Measurements from ENCODE around the gene NTN1. TPM values are rescaled to one million over a fixed set of nuclear protein-coding genes. Genes with fewer than 3 reads are reported as not detected.

NTN1 gene
- polyA plus RNA-seq, 1 donor from 2014 or later, result 16.2 TPM

- no peaks in the 10 kb centered on the region for H3F3A ChIP-seq (ENCODE audit: insufficient read depth, low read length, poor library complexity, severe bottlenecking)
- no peaks in the 10 kb centered on the region for H3K9me3 ChIP-seq (ENCODE audit: low read length)
- H4K20me1 ChIP-seq (ENCODE audit: insufficient read depth), result no peaks in the 10 kb centered on the region
- no peak overlapping the region for H3K4me3 ChIP-seq (ENCODE audit: low read length)
- no peaks in the 10 kb centered on the region for H3K79me2 ChIP-seq (replicated peaks; ENCODE audit: insufficient read depth, low read length)
- no peaks in the 10 kb centered on the region for H3K9me2 ChIP-seq (ENCODE audit: insufficient read depth, low read length)
- H3K36me3 ChIP-seq (ENCODE audit: insufficient read depth, low read length), result no peaks in the 10 kb centered on the region
- no peak overlapping the region for H3K9ac ChIP-seq (ENCODE audit: low read length)
- H3K27ac ChIP-seq (ENCODE audit: low read length), result no peak overlapping the region
- TF ChIP-seq RAD21 (conservative IDR thresholded peaks at IDR 0.05) (no peak), POLR2AphosphoS5 (IDR thresholded peaks at IDR 0.05) (no peak), REST (IDR thresholded peaks at IDR 0.05; ENCODE audit: borderline replicate concordance) (no peak), EZH2 (IDR thresholded peaks at IDR 0.05; ENCODE audit: borderline replicate concordance, insufficient read depth, low read length, poor library complexity, severe bottlenecking) (no peak), CTCF (IDR thresholded peaks at IDR 0.05; ENCODE audit: poor library complexity, severe bottlenecking) (no peak), SMC3 (conservative IDR thresholded peaks at IDR 0.05; ENCODE audit: poor library complexity) (no peak), TAF1 (IDR thresholded peaks at IDR 0.05; ENCODE audit: low read depth) (no peak), MXI1 (conservative IDR thresholded peaks at IDR 0.05; ENCODE audit: poor library complexity, severe bottlenecking) (no peak), EP300 (conservative IDR thresholded peaks at IDR 0.05; ENCODE audit: poor library complexity, severe bottlenecking) (no peak)
- no peaks in the 10 kb centered on the region for H3K27me3 ChIP-seq (ENCODE audit: insufficient read depth, low read depth, low read length)
- no peak overlapping the region for H3K4me2 ChIP-seq (ENCODE audit: low read length)
- no peak overlapping the region for H2AFZ ChIP-seq (ENCODE audit: low read depth, low read length)
Measured at GRCh38 chr17:9175700-9176467, 154.6 kb downstream of the NTN1 start.

- no peak overlapping the region for H2AFZ ChIP-seq (ENCODE audit: low read depth, low read length)
- no peaks in the 10 kb centered on the region for H3K79me2 ChIP-seq (replicated peaks; ENCODE audit: insufficient read depth, low read length)
- H4K20me1 ChIP-seq (ENCODE audit: insufficient read depth), result no peaks in the 10 kb centered on the region
- no peaks in the 10 kb centered on the region for H3K9me3 ChIP-seq (ENCODE audit: low read length)
- H3K9ac ChIP-seq (ENCODE audit: low read length), result no peak overlapping the region
- H3K4me3 ChIP-seq (ENCODE audit: low read length), result no peak overlapping the region
- no peaks in the 10 kb centered on the region for H3K27me3 ChIP-seq (ENCODE audit: insufficient read depth, low read depth, low read length)
- no peak overlapping the region for H3K27ac ChIP-seq (ENCODE audit: low read length)
- no peaks in the 10 kb centered on the region for H3K36me3 ChIP-seq (ENCODE audit: insufficient read depth, low read length)
- H3K9me2 ChIP-seq (ENCODE audit: insufficient read depth, low read length), result no peaks in the 10 kb centered on the region
- no peak overlapping the region for H3K4me2 ChIP-seq (ENCODE audit: low read length)
- H3F3A ChIP-seq (ENCODE audit: insufficient read depth, low read length, poor library complexity, severe bottlenecking), result no peaks in the 10 kb centered on the region
- no peak for TF ChIP-seq TAF1 (IDR thresholded peaks at IDR 0.05; ENCODE audit: low read depth)
- no peak for TF ChIP-seq SMC3 (conservative IDR thresholded peaks at IDR 0.05; ENCODE audit: poor library complexity)
- TF ChIP-seq CTCF (IDR thresholded peaks at IDR 0.05; ENCODE audit: poor library complexity, severe bottlenecking), result no peak
- TF ChIP-seq RAD21 (conservative IDR thresholded peaks at IDR 0.05), result no peak
Measured at GRCh38 chr17:9177212-9177611, 155.9 kb downstream of the NTN1 start.

Data from neural cell (in vitro differentiated cells).